Measurements from ENCODE around the gene COLQ. TPM values are rescaled to one million over a fixed set of nuclear protein-coding genes. Genes with fewer than 3 reads are reported as not detected.

COLQ gene
- polyA plus RNA-seq, 2 of the 4 experiments (the other 2 are of a cell fraction), result 0.71 to 1.1 TPM

DNA sequence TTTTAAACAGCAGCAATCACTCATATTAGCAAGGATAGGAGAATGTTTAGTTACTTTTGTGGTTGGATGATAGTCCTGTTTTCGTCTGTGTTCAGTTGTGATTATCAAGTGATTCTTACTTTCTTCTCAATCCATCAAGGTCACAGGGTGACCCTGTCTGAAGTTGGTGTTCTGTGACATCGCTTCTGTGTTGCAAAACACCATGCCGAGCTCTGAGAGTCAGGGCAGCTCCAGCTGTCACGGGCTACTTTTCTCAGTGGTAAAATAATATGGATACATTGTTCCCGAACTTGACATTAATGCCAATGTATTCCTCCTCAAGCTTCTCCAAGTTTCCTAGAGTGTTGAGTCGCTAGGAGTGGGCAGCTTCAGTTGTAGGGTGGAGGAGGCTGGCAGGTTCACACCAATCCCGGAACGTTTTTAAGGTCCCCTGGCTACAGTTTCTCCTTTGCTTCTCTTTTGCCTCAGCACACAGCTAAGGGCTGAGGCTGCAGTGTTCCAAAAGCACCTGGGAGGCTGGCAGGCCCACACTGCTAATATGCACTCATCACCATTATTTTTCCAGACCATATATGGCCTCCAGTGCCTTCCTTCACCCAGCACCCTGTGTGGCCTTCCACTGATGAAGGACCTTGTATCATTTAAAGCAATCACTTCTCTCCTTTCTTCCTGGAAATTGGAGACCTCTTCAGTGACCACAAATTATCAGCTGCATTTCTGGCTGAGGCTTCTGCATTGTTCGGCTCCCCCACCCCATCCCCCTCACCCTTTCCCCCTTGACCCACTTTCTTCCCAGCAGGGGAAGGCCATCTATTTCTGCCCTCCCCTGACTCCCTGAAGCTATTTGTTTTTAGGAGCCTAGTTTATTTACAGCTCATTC, 25.8 kb downstream of the COLQ start:
- no peaks in the 10 kb centered on the region for H3K4me1 ChIP-seq
- ATAC-seq (peak in 1 of 2 experiments; percentile 41; a peak in 1 of 6 replicates), DNase-seq (ENCODE audit: low read depth in 1 of 2, low spot score in 1 of 2) (no peak), FAIRE-seq (no peak)
- no peaks in the 10 kb centered on the region for H3K9me3 ChIP-seq
- H3K4me3 ChIP-seq, result no peak overlapping the region
- POLR2A ChIA-PET, result no interaction called here
- H3K4me2 ChIP-seq, result no peak overlapping the region
- WGBS (ENCODE audit: missing lambda C conversion rate), result 54% methylated on average over 9 of the region's 9 CpGs
- CTCF ChIA-PET, result interaction anchor here (1.2 to 1.3 kb wide), 2 partner anchors 13 to 228 kb away, joined by 3 read pairs; no protein-coding TSS in a partner anchor
- TF ChIP-seq, protein P1, sequence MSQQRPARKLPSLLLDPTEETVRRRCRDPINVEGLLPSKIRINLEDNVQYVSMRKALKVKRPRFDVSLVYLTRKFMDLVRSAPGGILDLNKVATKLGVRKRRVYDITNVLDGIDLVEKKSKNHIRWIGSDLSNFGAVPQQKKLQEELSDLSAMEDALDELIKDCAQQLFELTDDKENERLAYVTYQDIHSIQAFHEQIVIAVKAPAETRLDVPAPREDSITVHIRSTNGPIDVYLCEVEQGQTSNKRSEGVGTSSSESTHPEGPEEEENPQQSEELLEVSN (IDR thresholded peaks at IDR 0.05; ENCODE audit: borderline replicate concordance, low read depth), result no peak
- TF ChIP-seq HOXB5 (CRISPR knock-in tag; IDR thresholded peaks at IDR 0.05) (no peak), TFCP2L1 (CRISPR knock-in tag; IDR thresholded peaks at IDR 0.05) (no peak), EHF (CRISPR knock-in tag; IDR thresholded peaks at IDR 0.05) (no peak), GATA3 (IDR thresholded peaks at IDR 0.05; ENCODE audit: borderline replicate concordance) (no peak), RAD21 (conservative IDR thresholded peaks at IDR 0.05 in 1 of 2, IDR thresholded peaks at IDR 0.05 in 1 of 2) (no peak), KDM5A (IDR thresholded peaks at IDR 0.05) (no peak), MAZ (IDR thresholded peaks at IDR 0.05; ENCODE audit: borderline replicate concordance, low read depth, low read length) (no peak), CEBPB (IDR thresholded peaks at IDR 0.05) (no peak)
- TF ChIP-seq, protein P2, sequence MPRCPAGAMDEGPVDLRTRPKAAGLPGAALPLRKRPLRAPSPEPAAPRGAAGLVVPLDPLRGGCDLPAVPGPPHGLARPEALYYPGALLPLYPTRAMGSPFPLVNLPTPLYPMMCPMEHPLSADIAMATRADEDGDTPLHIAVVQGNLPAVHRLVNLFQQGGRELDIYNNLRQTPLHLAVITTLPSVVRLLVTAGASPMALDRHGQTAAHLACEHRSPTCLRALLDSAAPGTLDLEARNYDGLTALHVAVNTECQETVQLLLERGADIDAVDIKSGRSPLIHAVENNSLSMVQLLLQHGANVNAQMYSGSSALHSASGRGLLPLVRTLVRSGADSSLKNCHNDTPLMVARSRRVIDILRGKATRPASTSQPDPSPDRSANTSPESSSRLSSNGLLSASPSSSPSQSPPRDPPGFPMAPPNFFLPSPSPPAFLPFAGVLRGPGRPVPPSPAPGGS (IDR thresholded peaks at IDR 0.05), result no peak
- no peak overlapping the region for H3K27ac ChIP-seq

DNA sequence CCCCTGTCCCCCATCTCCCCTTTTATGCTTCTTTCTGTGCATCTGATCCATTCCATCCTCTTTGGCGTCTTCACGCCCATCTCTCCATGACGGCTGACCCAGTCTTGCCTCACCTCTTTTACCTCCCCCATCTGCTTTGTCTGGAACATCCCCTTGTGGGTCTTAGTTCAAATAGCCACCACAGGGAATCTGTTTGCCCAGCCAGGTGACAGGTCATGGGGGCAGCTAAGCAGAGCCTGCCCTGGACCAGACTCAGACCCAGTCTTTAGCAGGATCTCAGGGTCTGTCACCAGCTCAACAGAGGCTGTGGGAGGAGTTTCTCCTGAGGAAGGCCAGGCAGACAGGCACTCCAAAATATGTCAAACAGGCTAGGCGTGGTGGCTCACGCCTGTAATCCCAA, 28.1 kb downstream of the COLQ start:
- CTCF ChIA-PET, result no interaction called here
- no peak overlapping the region for H3K27ac ChIP-seq
- DNase-seq (ENCODE audit: low read depth in 1 of 2, low spot score in 1 of 2), result no peak
- no peaks in the 10 kb centered on the region for H3K9me3 ChIP-seq
- no peaks in the 10 kb centered on the region for H3K4me1 ChIP-seq
- ATAC-seq, result no peak
- POLR2A ChIA-PET, result no interaction called here
- 82% methylated on average over 5 of the region's 5 CpGs for WGBS (ENCODE audit: missing lambda C conversion rate)
- H3K4me2 ChIP-seq, result no peak overlapping the region
- FAIRE-seq, result no peak
- H3K4me3 ChIP-seq, result no peak overlapping the region
- TF ChIP-seq ESRRA (IDR thresholded peaks at IDR 0.05; ENCODE audit: borderline replicate concordance, low read length) (no peak), CBX2 (IDR thresholded peaks at IDR 0.05; ENCODE audit: borderline replicate concordance, low read depth) (no peak), RAD21 (conservative IDR thresholded peaks at IDR 0.05 in 1 of 2, IDR thresholded peaks at IDR 0.05 in 1 of 2) (no peak), FOSB (CRISPR knock-in tag; IDR thresholded peaks at IDR 0.05) (no peak), RNF2 (IDR thresholded peaks at IDR 0.05; ENCODE audit: borderline replicate concordance, low read depth) (no peak), MAZ (IDR thresholded peaks at IDR 0.05; ENCODE audit: borderline replicate concordance, low read depth, low read length) (no peak), CHD4 (IDR thresholded peaks at IDR 0.05; ENCODE audit: borderline replicate concordance) (no peak), CHD2 (IDR thresholded peaks at IDR 0.05; ENCODE audit: low read length, partially characterized antibody) (no peak), JUNB (IDR thresholded peaks at IDR 0.05) (no peak), EP300 (IDR thresholded peaks at IDR 0.05) (no peak), SREBF2 (IDR thresholded peaks at IDR 0.05) (no peak), PHF8 (IDR thresholded peaks at IDR 0.05; ENCODE audit: borderline replicate concordance, low read depth) (no peak), ZSCAN20 (CRISPR knock-in tag; IDR thresholded peaks at IDR 0.05) (no peak), TFCP2L1 (CRISPR knock-in tag; IDR thresholded peaks at IDR 0.05) (no peak), HDAC2 (IDR thresholded peaks at IDR 0.05) (no peak)
- TF ChIP-seq, protein P3, sequence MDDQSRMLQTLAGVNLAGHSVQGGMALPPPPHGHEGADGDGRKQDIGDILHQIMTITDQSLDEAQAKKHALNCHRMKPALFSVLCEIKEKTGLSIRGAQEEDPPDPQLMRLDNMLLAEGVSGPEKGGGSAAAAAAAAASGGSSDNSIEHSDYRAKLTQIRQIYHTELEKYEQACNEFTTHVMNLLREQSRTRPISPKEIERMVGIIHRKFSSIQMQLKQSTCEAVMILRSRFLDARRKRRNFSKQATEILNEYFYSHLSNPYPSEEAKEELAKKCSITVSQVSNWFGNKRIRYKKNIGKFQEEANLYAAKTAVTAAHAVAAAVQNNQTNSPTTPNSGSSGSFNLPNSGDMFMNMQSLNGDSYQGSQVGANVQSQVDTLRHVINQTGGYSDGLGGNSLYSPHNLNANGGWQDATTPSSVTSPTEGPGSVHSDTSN (IDR thresholded peaks at IDR 0.05), result no peak
- TF ChIP-seq, protein P4, sequence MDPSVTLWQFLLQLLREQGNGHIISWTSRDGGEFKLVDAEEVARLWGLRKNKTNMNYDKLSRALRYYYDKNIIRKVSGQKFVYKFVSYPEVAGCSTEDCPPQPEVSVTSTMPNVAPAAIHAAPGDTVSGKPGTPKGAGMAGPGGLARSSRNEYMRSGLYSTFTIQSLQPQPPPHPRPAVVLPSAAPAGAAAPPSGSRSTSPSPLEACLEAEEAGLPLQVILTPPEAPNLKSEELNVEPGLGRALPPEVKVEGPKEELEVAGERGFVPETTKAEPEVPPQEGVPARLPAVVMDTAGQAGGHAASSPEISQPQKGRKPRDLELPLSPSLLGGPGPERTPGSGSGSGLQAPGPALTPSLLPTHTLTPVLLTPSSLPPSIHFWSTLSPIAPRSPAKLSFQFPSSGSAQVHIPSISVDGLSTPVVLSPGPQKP (IDR thresholded peaks at IDR 0.05; ENCODE audit: low read depth, low read length), result no peak
- TF ChIP-seq, protein P5, sequence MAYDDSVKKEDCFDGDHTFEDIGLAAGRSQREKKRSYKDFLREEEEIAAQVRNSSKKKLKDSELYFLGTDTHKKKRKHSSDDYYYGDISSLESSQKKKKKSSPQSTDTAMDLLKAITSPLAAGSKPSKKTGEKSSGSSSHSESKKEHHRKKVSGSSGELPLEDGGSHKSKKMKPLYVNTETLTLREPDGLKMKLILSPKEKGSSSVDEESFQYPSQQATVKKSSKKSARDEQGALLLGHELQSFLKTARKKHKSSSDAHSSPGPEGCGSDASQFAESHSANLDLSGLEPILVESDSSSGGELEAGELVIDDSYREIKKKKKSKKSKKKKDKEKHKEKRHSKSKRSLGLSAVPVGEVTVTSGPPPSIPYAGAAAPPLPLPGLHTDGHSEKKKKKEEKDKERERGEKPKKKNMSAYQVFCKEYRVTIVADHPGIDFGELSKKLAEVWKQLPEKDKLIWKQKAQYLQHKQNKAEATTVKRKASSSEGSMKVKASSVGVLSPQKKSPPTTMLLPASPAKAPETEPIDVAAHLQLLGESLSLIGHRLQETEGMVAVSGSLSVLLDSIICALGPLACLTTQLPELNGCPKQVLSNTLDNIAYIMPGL (CRISPR knock-in tag; IDR thresholded peaks at IDR 0.05; ENCODE audit: borderline replicate concordance), result no peak
